GM06990 (cell line): Measurements from ENCODE around the gene MRTO4.
"Not testable (repeated sequence)": the region's sequence is repeated elsewhere in the genome, so short reads cannot be mapped to it uniquely, and the experiment has no call there.

Source experiments
- DNase-seq: peaks from one replicate; pipeline ENCODE4 v3.0.0-alpha.2; 2011; ENCODE audit not compliant: insufficient read length; ENCODE audit errors: extremely low read depth
- H3K27me3 ChIP-seq: replicated peaks from 2 replicates; pipeline ENCODE4 v1.6.0; 2011; ENCODE audit warnings: low read length; ENCODE audit not compliant: control insufficient read depth, insufficient read depth
- H3K36me3 ChIP-seq: 2 replicates; pipeline ENCODE4 v1.5.1; 2011; ENCODE audit warnings: low read length; ENCODE audit not compliant: control insufficient read depth, insufficient read depth
- H3K4me3 ChIP-seq: replicated peaks from 2 replicates; pipeline ENCODE4 v1.5.1; 2011; ENCODE audit warnings: low read depth, mild to moderate bottlenecking, control low read depth, low read length
- CTCF ChIP-seq: IDR thresholded peaks from 2 replicates; pipeline ENCODE4 v1.5.1; 2011; ENCODE audit warnings: low read length, control low read depth, mild to moderate bottlenecking, inconsistent platforms; ENCODE audit not compliant: insufficient read depth, poor library complexity, severe bottlenecking

The MRTO4 gene

GRCh38 chr1:19220991-19221390 lies 30.6 kb upstream of the MRTO4 start:
- no peak for TF ChIP-seq CTCF
- DNase-seq, result no peak
- Histone ChIP-seq H3K36me3 (peaks cover 35% of the 10 kb centered on the region), H3K4me3 (no peak overlapping the region), H3K27me3 (no peaks in the 10 kb centered on the region)

GRCh38 chr1:19222573-19222972 lies 29.0 kb upstream of the MRTO4 start:
- no peak for TF ChIP-seq CTCF
- DNase-seq, result no peak
- Histone ChIP-seq H3K4me3 (no peak overlapping the region), H3K36me3 (peaks cover 42% of the 10 kb centered on the region), H3K27me3 (no peaks in the 10 kb centered on the region)

GRCh38 chr1:19222979-19223824 lies 28.4 kb upstream of the MRTO4 start:
- no peak for DNase-seq
- Histone ChIP-seq H3K27me3 (no peaks in the 10 kb centered on the region), H3K36me3 (peaks cover 42% of the 10 kb centered on the region), H3K4me3 (no peak overlapping the region)
- TF ChIP-seq CTCF, result no peak

GRCh38 chr1:19229229-19229628 lies 22.4 kb upstream of the MRTO4 start:
- TF ChIP-seq CTCF, result no peak
- no peaks in the 10 kb centered on the region for H3K27me3 ChIP-seq
- DNase-seq, result no peak
- no peak overlapping the region for H3K4me3 ChIP-seq
- peaks cover 38% of the 10 kb centered on the region for H3K36me3 ChIP-seq

- Histone ChIP-seq H3K4me3 (no peak overlapping the region), H3K27me3 (no peaks in the 10 kb centered on the region), H3K36me3 (peaks cover 34% of the 10 kb centered on the region)
- no peak for DNase-seq
- no peak for TF ChIP-seq CTCF
Measured at GRCh38 chr1:19229828-19230325, 21.7 kb upstream of the MRTO4 start.

GRCh38 chr1:19231736-19232523 lies 19.7 kb upstream of the MRTO4 start:
- H3K27me3 ChIP-seq, H3K4me3 ChIP-seq, DNase-seq: not testable (repeated sequence)
- peaks cover 28% of the 10 kb centered on the region for H3K36me3 ChIP-seq
